Glutamatergic neuron (in vitro differentiated cells): ENCODE data around the gene CREB5. TPM values are rescaled to one million over a fixed set of nuclear protein-coding genes. Genes with fewer than 3 reads are reported as not detected.
A peak's percentile ranks its signal among the peaks of the same experiment; 100 is the strongest.

ENCODE experiments used
- DNase-seq: peaks from one replicate; pipeline ENCODE4 v3.0.0; 2022
- H3K27ac Mint-ChIP-seq: one replicate; pipeline ENCODE4 v1.8.0; 2020; ENCODE audit warnings: mild to moderate bottlenecking, mixed read lengths, inconsistent platforms; ENCODE audit not compliant: unreplicated experiment
- H3K27me3 Mint-ChIP-seq: one replicate; pipeline ENCODE4 v1.8.0; 2020; ENCODE audit warnings: mild to moderate bottlenecking, moderate library complexity, mixed read lengths, inconsistent platforms; ENCODE audit not compliant: unreplicated experiment
- H3K36me3 Mint-ChIP-seq: one replicate; pipeline ENCODE4 v1.8.0; 2020; ENCODE audit warnings: mild to moderate bottlenecking, mixed read lengths, inconsistent platforms; ENCODE audit not compliant: unreplicated experiment
- H3K4me1 Mint-ChIP-seq: one replicate; pipeline ENCODE4 v1.8.0; 2020; ENCODE audit warnings: mild to moderate bottlenecking, low read depth, mixed read lengths, inconsistent platforms; ENCODE audit not compliant: unreplicated experiment
- H3K4me3 Mint-ChIP-seq: one replicate; pipeline ENCODE4 v1.8.0; 2020; ENCODE audit warnings: mild to moderate bottlenecking, mixed read lengths, inconsistent platforms; ENCODE audit not compliant: unreplicated experiment
- H3K9me3 Mint-ChIP-seq: one replicate; pipeline ENCODE4 v1.8.0; 2020; ENCODE audit warnings: mild to moderate bottlenecking, moderate library complexity, mixed read lengths, inconsistent platforms; ENCODE audit not compliant: unreplicated experiment
- CTCF ChIP-seq: fragments of 200-600 bp; sonication (generic); IDR thresholded peaks from one replicate; pipeline ENCODE4 v1.5.0; 2021; ENCODE audit not compliant: partially characterized antibody, unreplicated experiment
- total RNA-seq: library from RNA; stranded (reverse); fragmentation: NEBNext Ultra II Directional; extraction: Animal tissue kit (Norgen Biotek cat#: 25700); gene quantifications from one replicate; pipeline ENCODE4 v1.2.1, GENCODE V29; 2021; ENCODE audit not compliant: unreplicated experiment

The CREB5 gene
- total RNA-seq, 1 donor from 2014 or later = 50.4 TPM

GRCh38 chr7:28704706-28705105 is 292.4 kb downstream of the CREB5 start:
- no peak for DNase-seq
- Mint-ChIP-seq H3K27me3 (peaks cover 5% of the 10 kb centered on the region), H3K36me3 (no peaks in the 10 kb centered on the region), H3K4me1 (peaks cover 63% of the 10 kb centered on the region), H3K4me3 (no peak overlapping the region), H3K9me3 (peaks cover 8% of the 10 kb centered on the region), H3K27ac (no peak overlapping the region)
- no peak for TF ChIP-seq CTCF

DNA sequence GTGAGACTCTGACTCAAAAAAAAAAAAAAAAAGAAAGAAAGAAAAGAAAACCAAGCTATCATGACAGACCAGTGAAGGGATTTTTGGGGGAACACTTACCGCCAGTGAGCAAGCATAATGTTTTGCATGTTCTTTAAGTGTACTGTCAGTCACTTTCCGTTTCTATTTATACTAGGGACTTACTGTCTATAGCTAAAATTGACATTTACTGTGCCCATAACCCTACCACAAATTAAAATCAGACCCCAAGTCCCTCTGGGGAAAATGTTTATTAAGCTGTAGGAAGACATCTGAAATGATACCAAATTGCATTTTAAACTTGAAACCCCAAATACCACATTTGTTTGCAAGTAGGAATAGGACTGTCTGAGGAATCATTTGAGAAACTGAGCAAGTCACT is 293.0 kb downstream of the CREB5 start:
- Mint-ChIP-seq H3K4me1 (peaks cover 59% of the 10 kb centered on the region), H3K4me3 (no peak overlapping the region), H3K27ac (no peak overlapping the region), H3K36me3 (no peaks in the 10 kb centered on the region), H3K27me3 (peaks cover 5% of the 10 kb centered on the region), H3K9me3 (peaks cover 8% of the 10 kb centered on the region)
- DNase-seq = no peak
- no peak for TF ChIP-seq CTCF

- Mint-ChIP-seq H3K27ac (no peak overlapping the region), H3K4me3 (no peak overlapping the region), H3K36me3 (no peaks in the 10 kb centered on the region), H3K27me3 (peaks cover 7% of the 10 kb centered on the region), H3K4me1 (peaks cover 66% of the 10 kb centered on the region), H3K9me3 (peaks cover 10% of the 10 kb centered on the region)
- TF ChIP-seq CTCF = no peak
- no peak for DNase-seq
Observed at GRCh38 chr7:28706584-28706983, 294.3 kb downstream of the CREB5 start.

- no peak for DNase-seq
- Mint-ChIP-seq H3K36me3 (no peaks in the 10 kb centered on the region), H3K9me3 (peaks cover 10% of the 10 kb centered on the region), H3K4me3 (peak overlapping the region; percentile 92), H3K4me1 (peaks cover 62% of the 10 kb centered on the region), H3K27me3 (peaks cover 7% of the 10 kb centered on the region), H3K27ac (peak overlapping the region; percentile 98)
- no peak for TF ChIP-seq CTCF
Observed at GRCh38 chr7:28707291-28707690, 295.0 kb downstream of the CREB5 start.

- Mint-ChIP-seq H3K4me1 (peaks cover 54% of the 10 kb centered on the region), H3K9me3 (peaks cover 6% of the 10 kb centered on the region), H3K27me3 (peaks cover 10% of the 10 kb centered on the region), H3K36me3 (no peaks in the 10 kb centered on the region), H3K4me3 (peak overlapping the region; percentile 92), H3K27ac (peak overlapping the region; percentile 98)
- peak; percentile 58 for DNase-seq
- no peak for TF ChIP-seq CTCF
Observed at GRCh38 chr7:28708033-28708951, 296.0 kb downstream of the CREB5 start.
